Testis (tissue), 3 donors: ENCODE measurements around the gene TSC22D4. TPM values are rescaled to one million over a fixed set of nuclear protein-coding genes. Genes with fewer than 3 reads are reported as not detected.
"Not testable (repeated sequence)": the region's sequence is repeated elsewhere in the genome, so short reads cannot be mapped to it uniquely, and the experiment has no call there.

ENCODE experiments used
- DNase-seq: peaks from one replicate; pipeline ENCODE4 v3.0.0-alpha.2; 2019
- H3K27ac ChIP-seq, 2 donors: fragments of 200-600 bp; sonication (generic); one replicate each; pipeline ENCODE4 v1.5.1; 2019
- H3K27me3 ChIP-seq: fragments of 200-600 bp; sonication (generic); one replicate; pipeline ENCODE4 v1.5.1; 2019
- H3K36me3 ChIP-seq: fragments of 200-600 bp; sonication (generic); one replicate; pipeline ENCODE4 v1.5.1; 2017; ENCODE audit warnings: low read depth; ENCODE audit errors: missing control alignments
- H3K4me1 ChIP-seq: fragments of 200-600 bp; sonication (generic); one replicate; pipeline ENCODE4 v1.5.1; 2019
- H3K4me3 ChIP-seq, 2 donors: fragments of 200-600 bp; sonication (generic); one replicate each; pipeline ENCODE4 v1.5.1; 2017 to 2019
- H3K9me3 ChIP-seq: fragments of 200-600 bp; sonication (generic); one replicate; pipeline ENCODE4 v1.5.1; 2017
- CTCF ChIP-seq, 3 experiments: fragments of 450-650 bp in 2 of 3; fragments of 200-600 bp in 1 of 3; sonication (generic) in 1 of 3; IDR thresholded peaks; one replicate each; pipeline ENCODE4 v1.5.1; 2016 to 2019; ENCODE audit warnings: antibody characterized with exemption in 3 of 3, mild to moderate bottlenecking in 2 of 3, moderate library complexity in 1 of 3
- POLR2A ChIP-seq: fragments of 450-650 bp; IDR thresholded peaks from one replicate; pipeline ENCODE4 v1.6.1; 2017; ENCODE audit warnings: antibody characterized with exemption, mild to moderate bottlenecking, moderate library complexity
- WGBS, 2 donors: methylation state at CpG; one replicate each; pipeline ENCODE4 v1.1.5; 2018; 5-methylcytosine and 5-hydroxymethylcytosine counted together
- intact Hi-C: fragments of 100-400 bp; cut with DNase I; formaldehyde crosslinking; loops from one replicate; pipeline ENCODE4 v1.15.1; 2023; ENCODE audit warnings: low total_unique reads
- polyA plus RNA-seq: library from polyadenylated mRNA; stranded (reverse); fragments of 350-450 nt; fragmentation: Illumina TruSeq; extraction: RNeasy Lipid Tissue Mini Kit (QIAGEN cat#74804); gene quantifications from one replicate; pipeline ENCODE4 v1.2.3, GENCODE V29; 2014; ENCODE audit warnings: low read depth, low replicate concordance; ENCODE audit not compliant: insufficient read depth
- total RNA-seq, 2 donors: library from RNA; depleted of rRNA; stranded (reverse); fragments of >200 nt; gene quantifications; one replicate each; pipeline ENCODE4 v1.2.3, GENCODE V29; 2016

The TSC22D4 gene
- total and polyA plus RNA-seq, 3 donors from 2014 or later, result 57.4 to 165 (median 135) TPM

GRCh38 chr7:100504887-100505611 lies 26.0 kb upstream of the TSC22D4 start:
- H3K36me3 ChIP-seq, result no peaks in the 10 kb centered on the region
- H3K4me3 ChIP-seq, result no peak overlapping the region
- intact Hi-C loops, result no loop called here
- no peaks in the 10 kb centered on the region for H3K9me3 ChIP-seq
- H3K4me1 ChIP-seq, result peaks cover 12% of the 10 kb centered on the region
- WGBS, 2 donors, result 93 to 97% methylated on average over 9 of the region's 9 CpGs
- DNase-seq, result no peak
- H3K27me3 ChIP-seq, result no peaks in the 10 kb centered on the region
- no peak for TF ChIP-seq POLR2A
- no peak for TF ChIP-seq CTCF (IDR thresholded peaks at IDR 0.05)
- no peak overlapping the region for H3K27ac ChIP-seq

GRCh38 chr7:100504031-100504430 lies 25.0 kb upstream of the TSC22D4 start:
- H3K27ac ChIP-seq, H3K36me3 ChIP-seq, H3K9me3 ChIP-seq, H3K4me1 ChIP-seq, DNase-seq, intact Hi-C loops, H3K27me3 ChIP-seq, H3K4me3 ChIP-seq: not testable (repeated sequence)
- WGBS, 2 donors, result 79 to 82% methylated on average over 3 of the region's 3 CpGs

GRCh38 chr7:100500743-100501142 lies 21.7 kb upstream of the TSC22D4 start:
- WGBS, 2 donors, result 95 to 97% methylated on average over 2 of the region's 2 CpGs
- intact Hi-C loops, H3K27ac ChIP-seq, H3K9me3 ChIP-seq, H3K4me3 ChIP-seq, H3K36me3 ChIP-seq, H3K4me1 ChIP-seq, DNase-seq, H3K27me3 ChIP-seq: not testable (repeated sequence)

- H3K9me3 ChIP-seq, result no peaks in the 10 kb centered on the region
- no peaks in the 10 kb centered on the region for H3K36me3 ChIP-seq
- no peak for DNase-seq
- no peaks in the 10 kb centered on the region for H3K27me3 ChIP-seq
- WGBS, 2 donors, result 79 to 86% methylated on average over 6 of the region's 6 CpGs
- H3K27ac ChIP-seq, result no peak overlapping the region
- H3K4me1 ChIP-seq, result peaks cover 5% of the 10 kb centered on the region
- no peak overlapping the region for H3K4me3 ChIP-seq
- TF ChIP-seq POLR2A (no peak), CTCF (IDR thresholded peaks at IDR 0.05) (no peak)
- intact Hi-C loops, result no loop called here
Observed at GRCh38 chr7:100496509-100496908, 17.5 kb upstream of the TSC22D4 start.

- no peak for DNase-seq
- 20 to 31% methylated on average over 9 to 37 of the region's 56 CpGs for WGBS, 2 donors
Observed at GRCh38 chr7:100493476-100494264, 14.7 kb upstream of the TSC22D4 start.

More at GRCh38 chr7:100493476-100494264, 14.7 kb upstream of the TSC22D4 start:
- H3K4me3 ChIP-seq, result peak overlapping the region in 1 of 2 donors; percentile 50
- intact Hi-C loops, result no loop called here
- TF ChIP-seq POLR2A (no peak), CTCF (IDR thresholded peaks at IDR 0.05) (no peak)
- H3K9me3 ChIP-seq, result no peaks in the 10 kb centered on the region
- H3K36me3 ChIP-seq, result no peaks in the 10 kb centered on the region
- H3K4me1 ChIP-seq, result peaks cover 8% of the 10 kb centered on the region
- H3K27ac ChIP-seq, result no peak overlapping the region
- no peaks in the 10 kb centered on the region for H3K27me3 ChIP-seq
